Natural killer cell (primary cell): Measurements from ENCODE around the gene TSSK3. TPM values are rescaled to one million over a fixed set of nuclear protein-coding genes. Genes with fewer than 3 reads are reported as not detected.

Source experiments
- ATAC-seq, 3 donors: fragments of 150-1000 bp in 2 of 3; fragments of 200-7000 bp in 1 of 3; cut with Tn5 transposase; 1 replicate in 1 of 3; 2 replicates in 2 of 3; pipeline ENCODE4 v1.10.0; 2021; ENCODE audit warnings: mild to moderate bottlenecking in 2 of 3, moderate library complexity in 2 of 3
- DNase-seq, 2 donors: peaks; one replicate each; pipeline versions ENCODE4 v3.0.0 to v3.0.0-alpha.2; 2013 to 2021; ENCODE audit warnings: mixed read lengths in 1 of 2
- H3K27ac ChIP-seq: one replicate; pipeline ENCODE4 v1.5.1; 2013; ENCODE audit warnings: mild to moderate bottlenecking, low read length
- H3K27me3 ChIP-seq: one replicate; pipeline ENCODE4 v1.6.1; 2013; ENCODE audit warnings: low read length; ENCODE audit not compliant: control insufficient read depth, insufficient read depth
- H3K36me3 ChIP-seq: one replicate; pipeline ENCODE4 v1.6.1; 2013; ENCODE audit warnings: low read length; ENCODE audit not compliant: control insufficient read depth, insufficient read depth
- H3K4me1 ChIP-seq: one replicate; pipeline ENCODE4 v1.6.1; 2013; ENCODE audit warnings: low read length; ENCODE audit not compliant: control insufficient read depth, insufficient read depth
- H3K4me3 ChIP-seq: one replicate; pipeline ENCODE4 v1.5.1; 2013; ENCODE audit warnings: low read length
- H3K9me3 ChIP-seq: one replicate; pipeline ENCODE4 v1.6.1; 2013; ENCODE audit warnings: low read length; ENCODE audit not compliant: control insufficient read depth, insufficient read depth
- H3K27ac Mint-ChIP-seq, 2 donors: one replicate each; pipeline ENCODE4 v1.8.0; 2022; ENCODE audit warnings: mild to moderate bottlenecking in 2 of 2, mixed read lengths in 2 of 2, moderate library complexity in 1 of 2
- H3K27me3 Mint-ChIP-seq, 2 donors: one replicate each; pipeline ENCODE4 v1.8.0; 2022; ENCODE audit warnings: low read depth in 2 of 2, mixed read lengths in 2 of 2
- H3K36me3 Mint-ChIP-seq: one replicate; pipeline ENCODE4 v1.8.0; 2022; ENCODE audit warnings: mixed read lengths
- H3K4me1 Mint-ChIP-seq, 2 donors: one replicate each; pipeline ENCODE4 v1.8.0; 2022; ENCODE audit warnings: mixed read lengths in 2 of 2
- H3K4me3 Mint-ChIP-seq: one replicate; pipeline ENCODE4 v1.8.0; 2022; ENCODE audit warnings: mild to moderate bottlenecking, moderate library complexity, mixed read lengths
- H3K9me3 Mint-ChIP-seq, 2 donors: one replicate each; pipeline ENCODE4 v1.8.0; 2022; ENCODE audit warnings: mixed read lengths in 2 of 2
- CTCF ChIP-seq: fragments of 200-600 bp; IDR thresholded peaks from one replicate; pipeline ENCODE4 v1.8.0; 2022; ENCODE audit warnings: antibody characterized with exemption
- WGBS: methylation state at CpG from one replicate; pipeline ENCODE4 v1.1.7; 2013; ENCODE audit warnings: missing lambda C conversion rate; ENCODE audit not compliant: insufficient coverage; 5-methylcytosine and 5-hydroxymethylcytosine counted together
- intact Hi-C: fragments of 100-400 bp; cut with micrococcal nuclease; formaldehyde crosslinking; loops from one replicate; pipeline ENCODE4 v1.14.2; 2022
- total RNA-seq, 4 donors: library from RNA; stranded (reverse); fragments of 120-200 nt in 1 of 4; gene quantifications; one replicate each; pipeline versions ENCODE4 v1.2.3 to v1.2.4, GENCODE V29; 2013 to 2022

TSSK3 gene
- total RNA-seq, 3 donors from 2014 or later (not counting 1 experiment from before 2014, with no cell fraction given): 1.2 to 3.7 (median 1.4) TPM

GRCh38 chr1:32377541-32378220 is 15.3 kb downstream of the TSSK3 start:
- no peaks in the 10 kb centered on the region for H3K9me3 ChIP-seq
- H3K4me3 Mint-ChIP-seq: no peak overlapping the region
- no peaks in the 10 kb centered on the region for H3K27me3 Mint-ChIP-seq
- DNase-seq (no peak), ATAC-seq (peak in 1 of 3 donors; percentile 8)
- H3K27me3 ChIP-seq: no peaks in the 10 kb centered on the region
- H3K27ac ChIP-seq: no peak overlapping the region
- H3K36me3 Mint-ChIP-seq: peaks cover 14% of the 10 kb centered on the region
- H3K27ac Mint-ChIP-seq: no peak overlapping the region
- no peaks in the 10 kb centered on the region for H3K9me3 Mint-ChIP-seq
- peaks cover under 1% of the 10 kb centered on the region for H3K4me1 ChIP-seq
- H3K4me1 Mint-ChIP-seq: peaks cover 0 to 9% of the 10 kb centered on the region in 2 donors
- intact Hi-C loops: no loop called here
- peaks cover 87% of the 10 kb centered on the region for H3K36me3 ChIP-seq
- TF ChIP-seq CTCF: no peak
- WGBS: 97% methylated on average over 12 of the region's 12 CpGs
- H3K4me3 ChIP-seq: no peak overlapping the region

GRCh38 chr1:32380057-32380456 is 17.7 kb downstream of the TSSK3 start:
- no peaks in the 10 kb centered on the region for H3K9me3 Mint-ChIP-seq
- no peaks in the 10 kb centered on the region for H3K27me3 Mint-ChIP-seq
- peaks cover 14% of the 10 kb centered on the region for H3K36me3 Mint-ChIP-seq
- ATAC-seq (no peak), DNase-seq (no peak)
- 94% methylated on average over 9 of the region's 9 CpGs for WGBS
- no peak overlapping the region for H3K27ac Mint-ChIP-seq
- no peak overlapping the region for H3K27ac ChIP-seq
- H3K4me3 ChIP-seq: no peak overlapping the region
- peaks cover 91% of the 10 kb centered on the region for H3K36me3 ChIP-seq
- no peak for TF ChIP-seq CTCF
- no peak overlapping the region for H3K4me3 Mint-ChIP-seq
- no peaks in the 10 kb centered on the region for H3K9me3 ChIP-seq
- intact Hi-C loops: no loop called here
- H3K4me1 ChIP-seq: no peaks in the 10 kb centered on the region
- H3K27me3 ChIP-seq: no peaks in the 10 kb centered on the region
- H3K4me1 Mint-ChIP-seq: no peaks in the 10 kb centered on the region

- no peaks in the 10 kb centered on the region for H3K36me3 Mint-ChIP-seq
- no peak overlapping the region for H3K4me3 Mint-ChIP-seq
- H3K27ac ChIP-seq: no peak overlapping the region
- intact Hi-C loops: no loop called here
- H3K27ac Mint-ChIP-seq: no peak overlapping the region
- ATAC-seq (no peak), DNase-seq (no peak)
- H3K9me3 ChIP-seq: no peaks in the 10 kb centered on the region
- 95% methylated on average over 13 of the region's 13 CpGs for whole genome bisulfite sequencing
- no peaks in the 10 kb centered on the region for H3K27me3 Mint-ChIP-seq
- no peaks in the 10 kb centered on the region for H3K4me1 ChIP-seq
- H3K4me3 ChIP-seq: no peak overlapping the region
- TF ChIP-seq CTCF: no peak
- H3K9me3 Mint-ChIP-seq: no peaks in the 10 kb centered on the region
- no peaks in the 10 kb centered on the region for H3K27me3 ChIP-seq
- peaks cover 71% of the 10 kb centered on the region for H3K36me3 ChIP-seq
- H3K4me1 Mint-ChIP-seq: no peaks in the 10 kb centered on the region
Observed at GRCh38 chr1:32386676-32387392, 24.5 kb downstream of the TSSK3 start.
